ENCODE measurements around the gene ASCC2. TPM values are rescaled to one million over a fixed set of nuclear protein-coding genes. Genes with fewer than 3 reads are reported as not detected.

Gene ASCC2
- total RNA-seq, 1 donor from 2014 or later, result 41.7 TPM

Other genes starting within 250 kb of the ASCC2 start
- gene NF2, start 234.6 kb downstream of the ASCC2 start, total RNA-seq, result 110 and 111 TPM in 2 replicates
- gene CABP7, start 118.3 kb downstream of the ASCC2 start, total RNA-seq, result not detected in 2 replicates
- 34.2 and 37.1 TPM in 2 replicates for gene ZMAT5, start 71.3 kb downstream of the ASCC2 start, total RNA-seq
- 62.0 and 75.5 TPM in 2 replicates for gene UQCR10, start 70.9 kb downstream of the ASCC2 start, total RNA-seq
- gene MTMR3, start 44.9 kb upstream of the ASCC2 start, total RNA-seq, result 30.7 and 31.9 TPM in 2 replicates
- gene HORMAD2, start 242.2 kb upstream of the ASCC2 start, total RNA-seq, result not detected in 2 replicates

Data from kidney epithelial cell (primary cell).